K562 (cell line): ENCODE measurements around the gene TFPI. TPM values are rescaled to one million over a fixed set of nuclear protein-coding genes. Genes with fewer than 3 reads are reported as not detected.

Source experiments
- ATAC-seq: fragments of 200-7000 bp; cut with Tn5 transposase; 3 replicates; pipeline ENCODE4 v1.9.1; 2020; ENCODE audit warnings: moderate library complexity
- BruUV-seq: library from RNA; stranded (reverse); fragments of 400-500 nt; replicated peaks from 2 replicates; lab custom pipeline; 2021; lab: Mats Ljungman, UMichigan
- CTCF ChIA-PET: fragments of 300-600 bp; formaldehyde crosslinking; extraction: SDS; loops from one replicate; lab custom pipeline; 2021; ENCODE audit warnings: low intra/inter-chr PET ratio; lab: Yijun Ruan, JAX
- POLR2A ChIA-PET: fragments of 300-600, 350-650 bp; sonication (Branson Sonifier 250); formaldehyde crosslinking; extraction: SDS; loops from one replicate; lab custom pipeline; 2021; ENCODE audit warnings: antibody characterized with exemption, inconsistent platforms; lab: Yijun Ruan, JAX
- DNase-seq, 4 experiments: peaks; one replicate each; pipeline versions ENCODE4 v3.0.0 to v3.0.0-alpha.2; 2011 to 2018; ENCODE audit warnings: low spot score in 3 of 4, mixed read lengths in 3 of 4; ENCODE audit errors: extremely low read depth in 1 of 4
- FAIRE-seq: peaks from 2 replicates; lab custom pipeline; 2011; peaks lifted over from hg19 to GRCh38; lab: Jason Lieb, UNC
- H2AFZ ChIP-seq: 2 replicates; pipeline ENCODE4 v1.6.0; 2011; ENCODE audit warnings: low read depth, low read length, control low read depth, inconsistent platforms
- H3K27ac ChIP-seq: fragments of 200-600 bp; 3 replicates; pipeline ENCODE4 v1.8.0; 2011; ENCODE audit warnings: low read depth, mild to moderate bottlenecking, control low read depth, inconsistent platforms, low read length, moderate library complexity, mixed read lengths; ENCODE audit errors: extremely low read depth
- H3K27me3 ChIP-seq, 2 experiments: fragments of 300-600 bp in 1 of 2; 2 replicates in 1 of 2; 3 replicates in 1 of 2; pipeline versions ENCODE4 v1.6.0 to v1.8.0; 2011; ENCODE audit warnings: inconsistent platforms in 2 of 2, low read length in 2 of 2, mild to moderate bottlenecking in 1 of 2, mixed read lengths in 1 of 2, moderate library complexity in 1 of 2; ENCODE audit not compliant: control insufficient read depth in 2 of 2, insufficient read depth in 2 of 2
- H3K36me3 ChIP-seq: fragments of 300-600 bp; 3 replicates; pipeline ENCODE4 v1.8.0; 2011; ENCODE audit warnings: mild to moderate bottlenecking, low read length, inconsistent platforms; ENCODE audit not compliant: control insufficient read depth, insufficient read depth
- H3K4me1 ChIP-seq, 2 experiments: fragments of 200-600 bp in 1 of 2; replicated peaks in 1 of 2; 2 replicates in 1 of 2; 3 replicates in 1 of 2; pipeline versions ENCODE4 v1.5.1 to v1.8.0; 2011; ENCODE audit warnings: inconsistent platforms in 2 of 2, low read length in 2 of 2, mild to moderate bottlenecking in 1 of 2, mixed read lengths in 1 of 2, moderate library complexity in 1 of 2; ENCODE audit not compliant: control insufficient read depth in 2 of 2, insufficient read depth in 2 of 2
- H3K4me2 ChIP-seq: 2 replicates; pipeline ENCODE4 v1.6.1; 2011; ENCODE audit warnings: low read length, control low read depth, inconsistent platforms, mixed read lengths; ENCODE audit not compliant: insufficient read depth
- H3K4me3 ChIP-seq: fragments of 200-600 bp; sonication (generic), shearing (Covaris generic); 2 replicates; pipeline ENCODE4 v1.5.1; 2016; ENCODE audit warnings: control low read depth, inconsistent platforms
- H3K79me2 ChIP-seq: fragments of 200-600 bp; 3 replicates; pipeline ENCODE4 v1.8.0; 2011; ENCODE audit warnings: low read length, inconsistent platforms; ENCODE audit not compliant: control insufficient read depth, insufficient read depth
- H3K9ac ChIP-seq, 2 experiments: 2 replicates each; pipeline versions ENCODE4 v1.6.0 to v1.6.1; 2011; ENCODE audit warnings: low read depth in 2 of 2, low read length in 2 of 2, control low read depth in 1 of 2, inconsistent platforms in 1 of 2, mild to moderate bottlenecking in 1 of 2, mixed read lengths in 1 of 2; ENCODE audit not compliant: insufficient read depth in 1 of 2
- H3K9me1 ChIP-seq: one replicate; pipeline ENCODE4 v1.6.0; 2011; ENCODE audit warnings: inconsistent platforms, mild to moderate bottlenecking, low read length, moderate library complexity; ENCODE audit not compliant: control insufficient read depth, insufficient read depth
- H3K9me3 ChIP-seq: replicated peaks from 2 replicates; pipeline ENCODE4 v1.5.1; 2011; ENCODE audit warnings: low read depth, low read length, inconsistent platforms; ENCODE audit not compliant: control insufficient read depth, insufficient read depth
- H4K20me1 ChIP-seq: replicated peaks from 2 replicates; pipeline ENCODE4 v1.6.1; 2011; ENCODE audit warnings: low read length, inconsistent platforms, mixed read lengths; ENCODE audit not compliant: control insufficient read depth, insufficient read depth
- CAMTA2 ChIP-seq: fragments of 250-450 bp; sonication (Bioruptor Pico); conservative IDR thresholded peaks from 2 replicates; pipeline ENCODE4 v1.5.1; 2022
- FOXK1 ChIP-seq: sonication (generic); formaldehyde crosslinking; IDR thresholded peaks from 2 replicates; pipeline ENCODE4 v1.8.0; 2022; ENCODE audit warnings: missing genetic modification reagents, mild to moderate bottlenecking, borderline replicate concordance
- GATAD2B ChIP-seq: fragments of 450-650 bp; IDR thresholded peaks from 2 replicates; pipeline ENCODE4 v1.6.1; 2017; ENCODE audit warnings: mild to moderate bottlenecking, borderline replicate concordance
- POLR2AphosphoS5 ChIP-seq: IDR thresholded peaks from 2 replicates; pipeline ENCODE4 v1.6.1; 2011; ENCODE audit warnings: mild to moderate bottlenecking, low read depth, low read length, moderate library complexity; ENCODE audit not compliant: control insufficient read depth, insufficient read depth
- SMARCA5 ChIP-seq: fragments of 450-650 bp; IDR thresholded peaks from 2 replicates; pipeline ENCODE4 v1.6.1; 2016
- TAF15 ChIP-seq: fragments of 200-400 bp; formaldehyde crosslinking; IDR thresholded peaks from 2 replicates; pipeline ENCODE4 v1.6.1; 2017; ENCODE audit warnings: mild to moderate bottlenecking, low read depth, low read length, moderate library complexity
- TEAD2 ChIP-seq: fragments of 450-650 bp; IDR thresholded peaks from 2 replicates; pipeline ENCODE4 v1.6.1; 2016; ENCODE audit warnings: missing genetic modification characterization, control low read depth, missing compliant biosample characterization
- XRCC4 ChIP-seq: IDR thresholded peaks from one replicate; pipeline ENCODE4 v1.6.1; 2011; ENCODE audit not compliant: insufficient read depth, insufficient read length; ENCODE audit errors: extremely low read depth
- ZFP30 ChIP-seq: fragments of 250-450 bp; sonication (Bioruptor Pico); IDR thresholded peaks from 2 replicates; pipeline ENCODE4 v1.8.0; 2022; ENCODE audit warnings: moderate library complexity, mild to moderate bottlenecking, inconsistent platforms, borderline replicate concordance
- ZNF512 ChIP-seq: IDR thresholded peaks from 2 replicates; pipeline ENCODE4 v1.6.1; 2016; ENCODE audit warnings: missing genetic modification characterization, missing compliant biosample characterization
- ZNF518B ChIP-seq: fragments of 250-450 bp; sonication (Bioruptor Pico); IDR thresholded peaks from 2 replicates; pipeline ENCODE4 v1.5.0; 2021; ENCODE audit warnings: mild to moderate bottlenecking, moderate library complexity
- WGBS: fragments of 100-300 bp; shearing (Covaris generic); methylation state at CpG from one replicate; pipeline ENCODE4 v1.1.6; 2016; ENCODE audit warnings: low coverage, mixed read lengths; ENCODE audit not compliant: insufficient coverage; ENCODE audit errors: missing lambda C conversion rate; 5-methylcytosine and 5-hydroxymethylcytosine counted together
- in situ Hi-C: fragments of 300-500 bp; cut with MboI; formaldehyde crosslinking; loops from 4 replicates; pipeline ENCODE4 v1.15.0; 2018; ENCODE audit warnings: inconsistent platforms, mixed read lengths
- intact Hi-C: fragments of 100-400 bp; cut with micrococcal nuclease; formaldehyde crosslinking; loops from 2 replicates; pipeline ENCODE4 v1.14.2; 2022
- polyA plus RNA-seq, 8 experiments: library from polyadenylated mRNA; depleted of rRNA in 4 of 8; stranded (reverse) in 5 of 8; unstranded in 3 of 8; fragments of >200 nt; fragmentation: Nextera tagmentation in 2 of 8; fragmentation: Illumina TruSeq in 1 of 8; extraction: Ambion mirVana in 2 of 8; extraction: Trizol in 1 of 8; gene quantifications; 2 replicates each; pipeline versions ENCODE4 v1.2.1 to v1.2.3, GENCODE V29; 2011 to 2014; ENCODE audit warnings: inconsistent platforms in 1 of 8, missing spikeins in 1 of 8
- total RNA-seq, 7 experiments: library from RNA; depleted of rRNA in 6 of 7; stranded (reverse); fragments of >200 nt in 6 of 7; fragmentation: Illumina TruSeq in 2 of 7; extraction: Trizol in 2 of 7; gene quantifications; 2 replicates each; pipeline versions ENCODE4 v1.2.1 to v1.2.3, GENCODE V29; 2011 to 2021; ENCODE audit warnings: low replicate concordance in 1 of 7
- TF ChIP-seq, protein P1 (sequence below): fragments of 250-450 bp; sonication (Bioruptor Pico); IDR thresholded peaks from 2 replicates; pipeline ENCODE4 v1.4.0; 2020; ENCODE audit warnings: mild to moderate bottlenecking, moderate library complexity

TFPI gene
- total and polyA plus RNA-seq, 9 of the 15 experiments (the other 6 are each of a cell fraction or from before 2014, with no cell fraction given) = 53.5 to 219 (median 100) TPM

- no peak for TF ChIP-seq ZNF518B (CRISPR knock-in tag)
- TF ChIP-seq, protein P1, sequence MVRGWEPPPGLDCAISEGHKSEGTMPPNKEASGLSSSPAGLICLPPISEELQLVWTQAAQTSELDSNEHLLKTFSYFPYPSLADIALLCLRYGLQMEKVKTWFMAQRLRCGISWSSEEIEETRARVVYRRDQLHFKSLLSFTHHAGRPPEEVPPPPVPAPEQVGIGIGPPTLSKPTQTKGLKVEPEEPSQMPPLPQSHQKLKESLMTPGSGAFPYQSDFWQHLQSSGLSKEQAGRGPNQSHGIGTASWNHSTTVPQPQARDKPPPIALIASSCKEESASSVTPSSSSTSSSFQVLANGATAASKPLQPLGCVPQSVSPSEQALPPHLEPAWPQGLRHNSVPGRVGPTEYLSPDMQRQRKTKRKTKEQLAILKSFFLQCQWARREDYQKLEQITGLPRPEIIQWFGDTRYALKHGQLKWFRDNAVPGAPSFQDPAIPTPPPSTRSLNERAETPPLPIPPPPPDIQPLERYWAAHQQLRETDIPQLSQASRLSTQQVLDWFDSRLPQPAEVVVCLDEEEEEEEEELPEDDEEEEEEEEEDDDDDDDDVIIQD (CRISPR knock-in tag) = no peak
Measured at GRCh38 chr2:187567126-187567525, 12.9 kb upstream of the TFPI start (continued).

DNA sequence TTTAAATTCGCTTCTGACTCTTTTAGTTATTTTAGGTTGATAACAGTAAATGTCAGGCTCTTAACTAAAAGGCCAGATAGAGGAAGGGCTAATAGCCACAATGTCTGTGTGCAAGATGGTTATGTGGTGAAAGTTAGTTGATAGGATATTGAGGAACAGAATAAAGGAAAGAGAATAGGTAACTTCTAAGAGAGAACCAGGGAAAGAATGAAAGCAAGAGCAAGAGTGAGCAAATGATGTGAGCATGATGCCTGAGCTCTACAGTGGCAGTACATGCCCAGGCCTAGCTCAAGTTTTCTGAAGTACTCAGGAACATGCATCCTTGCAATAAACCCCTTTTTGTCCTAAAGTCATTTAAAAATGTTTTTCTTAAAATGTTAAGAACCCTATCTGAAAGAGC lies 12.5 kb upstream of the TFPI start:
- FAIRE-seq = no peak
- BruUV-seq = no TSS peak
- no peak overlapping the region for H3K9ac ChIP-seq
- peak; percentile 36; the same call in 1 of the 3 replicates for ATAC-seq
- H3K4me3 ChIP-seq = no peak overlapping the region
- WGBS = 25% methylated on average over 1 of the region's 1 CpG
- H3K4me1 ChIP-seq = no peaks in the 10 kb centered on the region
- no peaks in the 10 kb centered on the region for H3K9me1 ChIP-seq
- H3K36me3 ChIP-seq = no peaks in the 10 kb centered on the region
- H2AFZ ChIP-seq = no peak overlapping the region
- TF ChIP-seq FOXK1 (CRISPR knock-in tag) (no peak), ZNF512 (tag) (no peak), TAF15 (no peak), ZFP30 (no peak), XRCC4 (no peak), CAMTA2 (CRISPR knock-in tag) (no peak), TEAD2 (no peak), POLR2AphosphoS5 (no peak), SMARCA5 (no peak), GATAD2B (no peak)
- in situ Hi-C loops = no loop called here
- no peak overlapping the region for H3K27ac ChIP-seq
- H4K20me1 ChIP-seq = no peaks in the 10 kb centered on the region
- CTCF ChIA-PET = no interaction called here
- H3K79me2 ChIP-seq = no peaks in the 10 kb centered on the region
- no peaks in the 10 kb centered on the region; a peak in 1 of 5 replicates for H3K27me3 ChIP-seq
- POLR2A ChIA-PET = no interaction called here
- intact Hi-C loops = no loop called here
- no peaks in the 10 kb centered on the region for H3K9me3 ChIP-seq
- H3K4me2 ChIP-seq = no peak overlapping the region
- DNase-seq = no peak
